Endothelial cell of umbilical vein (primary cell): Measurements from ENCODE around the gene AGBL5. TPM values are rescaled to one million over a fixed set of nuclear protein-coding genes. Genes with fewer than 3 reads are reported as not detected.
"Not testable (repeated sequence)": the region's sequence is repeated elsewhere in the genome, so short reads cannot be mapped to it uniquely, and the experiment has no call there.

Experiments
- BruUV-seq: library from RNA; stranded (reverse); fragments of 400-500 nt; replicated peaks from 2 replicates; lab custom pipeline; 2021; lab: Mats Ljungman, UMichigan
- CTCF ChIA-PET: fragments of 300-600, 350-600 bp; sonication (Branson Sonifier 250); formaldehyde crosslinking; loops from one replicate; lab custom pipeline; 2021; ENCODE audit warnings: antibody characterized with exemption, inconsistent platforms; lab: Charles Lee
- POLR2A ChIA-PET: fragments of 300-600, 350-600 bp; sonication (Branson Sonifier 250); formaldehyde crosslinking; loops from one replicate; lab custom pipeline; 2021; ENCODE audit warnings: antibody characterized with exemption, inconsistent platforms; lab: Charles Lee
- DNase-seq: peaks from one replicate; pipeline ENCODE4 v3.0.0-alpha.2; 2011; ENCODE audit warnings: low read depth, low spot score
- FAIRE-seq: peaks from 2 replicates; lab custom pipeline; 2011; peaks lifted over from hg19 to GRCh38; lab: Jason Lieb, UNC
- H2AFZ ChIP-seq: 2 replicates; pipeline ENCODE4 v1.6.0; 2012; ENCODE audit warnings: low read depth, low read length, control low read depth, inconsistent platforms
- H3K27ac ChIP-seq: 2 replicates; pipeline ENCODE4 v1.5.1; 2011; ENCODE audit warnings: low read depth, mild to moderate bottlenecking, control low read depth, low read length, moderate library complexity; ENCODE audit not compliant: insufficient read depth
- H3K27me3 ChIP-seq, 2 experiments: 2 replicates each; pipeline versions ENCODE4 v1.6.0 to v1.6.1; 2011; ENCODE audit warnings: low read length in 2 of 2, mixed read lengths in 1 of 2; ENCODE audit not compliant: control insufficient read depth in 2 of 2, insufficient read depth in 2 of 2
- H3K36me3 ChIP-seq, 2 experiments: 2 replicates in 1 of 2; 3 replicates in 1 of 2; pipeline ENCODE4 v1.5.1; 2011; ENCODE audit warnings: low read length in 2 of 2, mild to moderate bottlenecking in 1 of 2, moderate library complexity in 1 of 2; ENCODE audit not compliant: control insufficient read depth in 2 of 2, insufficient read depth in 2 of 2; ENCODE audit errors: extremely low read depth in 1 of 2
- H3K4me1 ChIP-seq: 3 replicates; pipeline ENCODE4 v1.5.1; 2011; ENCODE audit warnings: mild to moderate bottlenecking, low read length; ENCODE audit not compliant: control insufficient read depth, insufficient read depth; ENCODE audit errors: extremely low read depth
- H3K4me2 ChIP-seq: 2 replicates; pipeline ENCODE4 v1.6.1; 2011; ENCODE audit warnings: low read length, control low read depth, mixed read lengths; ENCODE audit not compliant: insufficient read depth
- H3K4me3 ChIP-seq, 3 experiments: fragments of 200-600 bp in 1 of 3; sonication (generic), shearing (Covaris generic) in 1 of 3; replicated peaks in 1 of 3; 2 replicates each; pipeline ENCODE4 v1.5.1; 2011 to 2016; ENCODE audit warnings: control low read depth in 3 of 3, low read length in 3 of 3, mild to moderate bottlenecking in 2 of 3, inconsistent platforms in 1 of 3, low read depth in 1 of 3, moderate library complexity in 1 of 3; ENCODE audit not compliant: insufficient read depth in 1 of 3
- H3K79me2 ChIP-seq: 2 replicates; pipeline ENCODE4 v1.6.0; 2012; ENCODE audit warnings: low read length, inconsistent platforms; ENCODE audit not compliant: control insufficient read depth, insufficient read depth
- H3K9ac ChIP-seq: replicated peaks from 2 replicates; pipeline ENCODE3; 2011; ENCODE audit warnings: low read length, control low read depth; ENCODE audit not compliant: insufficient read depth; ENCODE audit errors: extremely low read depth
- H3K9me1 ChIP-seq: replicated peaks from 3 replicates; pipeline ENCODE4 v1.6.0; 2011; ENCODE audit warnings: mild to moderate bottlenecking, low read length; ENCODE audit not compliant: control insufficient read depth, insufficient read depth; ENCODE audit errors: extremely low read depth
- H3K9me3 ChIP-seq: replicated peaks from 2 replicates; pipeline ENCODE4 v1.5.1; 2012; ENCODE audit warnings: low read length, inconsistent platforms; ENCODE audit not compliant: control insufficient read depth, insufficient read depth
- H4K20me1 ChIP-seq: replicated peaks from 2 replicates; pipeline ENCODE3; 2011; ENCODE audit warnings: mild to moderate bottlenecking, low read length; ENCODE audit not compliant: control insufficient read depth, insufficient read depth; ENCODE audit errors: extremely low read depth
- EZH2 ChIP-seq: IDR thresholded peaks from 2 replicates; pipeline ENCODE4 v1.6.1; 2012; ENCODE audit warnings: borderline replicate concordance, low read depth, mild to moderate bottlenecking, moderate library complexity, low read length, inconsistent platforms; ENCODE audit not compliant: severe bottlenecking
- FOS ChIP-seq: IDR thresholded peaks from 2 replicates; pipeline ENCODE4 v1.6.1; 2011; ENCODE audit warnings: mild to moderate bottlenecking, low read length, moderate library complexity, borderline replicate concordance; ENCODE audit not compliant: insufficient read depth
- GATA2 ChIP-seq: IDR thresholded peaks from 2 replicates; pipeline ENCODE4 v1.7.0; 2011; ENCODE audit warnings: low read depth, mild to moderate bottlenecking, moderate library complexity, mixed read lengths, low read length; ENCODE audit not compliant: insufficient read length, insufficient read depth
- JUN ChIP-seq: IDR thresholded peaks from 2 replicates; pipeline ENCODE4 v1.6.1; 2011; ENCODE audit warnings: borderline replicate concordance, low read depth; ENCODE audit not compliant: insufficient read length, insufficient read depth
- MAX ChIP-seq: IDR thresholded peaks from 2 replicates; pipeline ENCODE4 v1.6.1; 2011; ENCODE audit not compliant: insufficient read depth, insufficient read length
- MYC ChIP-seq: IDR thresholded peaks from one replicate; pipeline ENCODE4 v1.6.1; 2011; ENCODE audit warnings: mild to moderate bottlenecking, low read depth, low read length
- POLR2A ChIP-seq: IDR thresholded peaks from 2 replicates; pipeline ENCODE4 v1.6.1; 2012; ENCODE audit warnings: low read depth, mild to moderate bottlenecking, control low read depth, low read length
- POLR2AphosphoS5 ChIP-seq: IDR thresholded peaks from 2 replicates; pipeline ENCODE4 v1.6.1; 2012; ENCODE audit warnings: low read depth, mild to moderate bottlenecking, control low read depth, low read length, moderate library complexity; ENCODE audit not compliant: insufficient read depth
- dilution Hi-C: fragments of 300-500 bp; cut with MboI; formaldehyde crosslinking; loops from one replicate; pipeline ENCODE4 v1.15.0; 2019; ENCODE audit warnings: low sequenced_read_pairs; ENCODE audit not compliant: extremely low pct_ligation_motif_present
- intact Hi-C: fragments of 100-400 bp; cut with micrococcal nuclease; formaldehyde crosslinking; loops from one replicate; pipeline ENCODE4 v1.10.0; 2022
- polyA plus RNA-seq, 4 experiments: library from polyadenylated mRNA; depleted of rRNA in 3 of 4; stranded (reverse) in 3 of 4; unstranded in 1 of 4; fragments of >200 nt; gene quantifications; 2 replicates each; pipeline versions ENCODE4 v1.2.1 to v1.2.3, GENCODE V29; 2011 to 2012; ENCODE audit warnings: missing spikeins in 1 of 4
- total RNA-seq: library from RNA; stranded (reverse); gene quantifications from 2 replicates; pipeline ENCODE4 v1.2.3, GENCODE V29; 2021
- TF ChIP-seq, protein P1 (sequence below), 2 donors: IDR thresholded peaks; 1 replicate in 1 of 2; 2 replicates in 1 of 2; pipeline ENCODE4 v1.5.1; 2011; ENCODE audit warnings: low read length in 2 of 2, mild to moderate bottlenecking in 2 of 2, moderate library complexity in 2 of 2, control low read depth in 1 of 2, inconsistent platforms in 1 of 2, low read depth in 1 of 2; ENCODE audit not compliant: insufficient read depth in 1 of 2; ENCODE audit errors: extremely low read depth in 1 of 2

The AGBL5 gene
- total and polyA plus RNA-seq, 2 donors (not counting 3 experiments of a cell fraction or from before 2014, with no cell fraction given), result 28.2 to 41.9 TPM

DNA sequence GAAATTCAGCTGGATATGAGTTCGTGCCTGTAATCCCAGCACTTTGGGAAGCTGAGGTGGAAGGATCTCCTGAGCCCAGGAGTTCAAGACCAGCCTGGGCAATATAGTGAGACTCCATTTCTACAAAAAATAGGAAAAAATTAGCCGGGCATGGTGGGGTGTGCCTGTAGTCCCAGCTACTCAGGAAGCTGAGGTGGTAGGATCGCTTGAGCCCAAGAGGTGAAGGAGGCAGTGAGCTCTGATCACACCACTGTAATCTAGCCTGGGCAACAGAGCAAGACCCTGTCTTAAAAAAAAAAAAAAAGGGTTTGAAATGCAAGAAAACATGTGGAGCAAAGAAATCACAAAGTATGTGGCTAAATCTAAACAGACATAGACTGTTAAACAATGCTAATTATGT, 57.6 kb downstream of the AGBL5 start:
- intact Hi-C loops, result no loop called here
- CTCF ChIA-PET, result interaction anchor here (0.9 to 1.9 kb wide), 6 partner anchors 9 to 194 kb away, joined by 3 to 10 read pairs (median 4); no protein-coding TSS in a partner anchor
- H3K4me2 ChIP-seq, result no peak overlapping the region
- no peak overlapping the region for H3K9ac ChIP-seq
- no TSS peak for BruUV-seq
- no peaks in the 10 kb centered on the region for H3K9me3 ChIP-seq
- H3K27ac ChIP-seq, result no peak overlapping the region
- no peaks in the 10 kb centered on the region for H4K20me1 ChIP-seq
- H3K27me3 ChIP-seq, result no peaks in the 10 kb centered on the region
- TF ChIP-seq GATA2, result no peak
- TF ChIP-seq, protein P1, sequence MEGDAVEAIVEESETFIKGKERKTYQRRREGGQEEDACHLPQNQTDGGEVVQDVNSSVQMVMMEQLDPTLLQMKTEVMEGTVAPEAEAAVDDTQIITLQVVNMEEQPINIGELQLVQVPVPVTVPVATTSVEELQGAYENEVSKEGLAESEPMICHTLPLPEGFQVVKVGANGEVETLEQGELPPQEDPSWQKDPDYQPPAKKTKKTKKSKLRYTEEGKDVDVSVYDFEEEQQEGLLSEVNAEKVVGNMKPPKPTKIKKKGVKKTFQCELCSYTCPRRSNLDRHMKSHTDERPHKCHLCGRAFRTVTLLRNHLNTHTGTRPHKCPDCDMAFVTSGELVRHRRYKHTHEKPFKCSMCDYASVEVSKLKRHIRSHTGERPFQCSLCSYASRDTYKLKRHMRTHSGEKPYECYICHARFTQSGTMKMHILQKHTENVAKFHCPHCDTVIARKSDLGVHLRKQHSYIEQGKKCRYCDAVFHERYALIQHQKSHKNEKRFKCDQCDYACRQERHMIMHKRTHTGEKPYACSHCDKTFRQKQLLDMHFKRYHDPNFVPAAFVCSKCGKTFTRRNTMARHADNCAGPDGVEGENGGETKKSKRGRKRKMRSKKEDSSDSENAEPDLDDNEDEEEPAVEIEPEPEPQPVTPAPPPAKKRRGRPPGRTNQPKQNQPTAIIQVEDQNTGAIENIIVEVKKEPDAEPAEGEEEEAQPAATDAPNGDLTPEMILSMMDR (IDR thresholded peaks at IDR 0.05; ENCODE audit: extremely low read depth in 1 of 2, insufficient read depth in 1 of 2, low read depth in 1 of 2, low read length in 2 of 2), result no peak
- TF ChIP-seq POLR2AphosphoS5, result no peak
- no peak for TF ChIP-seq POLR2A
- no peak for TF ChIP-seq EZH2
- no peak for TF ChIP-seq JUN
- no peak for TF ChIP-seq FOS
- no peak for TF ChIP-seq MYC
- TF ChIP-seq MAX, result no peak
- DNase-seq (no peak), FAIRE-seq (no peak)
- no peaks in the 10 kb centered on the region for H3K36me3 ChIP-seq
- no peaks in the 10 kb centered on the region for H3K79me2 ChIP-seq
- dilution Hi-C loops, result no loop called here
- POLR2A ChIA-PET, result no interaction called here
- no peak overlapping the region for H2AFZ ChIP-seq
- no peaks in the 10 kb centered on the region for H3K9me1 ChIP-seq
- H3K4me1 ChIP-seq, result no peaks in the 10 kb centered on the region
- H3K4me3 ChIP-seq, result no peak overlapping the region

DNA sequence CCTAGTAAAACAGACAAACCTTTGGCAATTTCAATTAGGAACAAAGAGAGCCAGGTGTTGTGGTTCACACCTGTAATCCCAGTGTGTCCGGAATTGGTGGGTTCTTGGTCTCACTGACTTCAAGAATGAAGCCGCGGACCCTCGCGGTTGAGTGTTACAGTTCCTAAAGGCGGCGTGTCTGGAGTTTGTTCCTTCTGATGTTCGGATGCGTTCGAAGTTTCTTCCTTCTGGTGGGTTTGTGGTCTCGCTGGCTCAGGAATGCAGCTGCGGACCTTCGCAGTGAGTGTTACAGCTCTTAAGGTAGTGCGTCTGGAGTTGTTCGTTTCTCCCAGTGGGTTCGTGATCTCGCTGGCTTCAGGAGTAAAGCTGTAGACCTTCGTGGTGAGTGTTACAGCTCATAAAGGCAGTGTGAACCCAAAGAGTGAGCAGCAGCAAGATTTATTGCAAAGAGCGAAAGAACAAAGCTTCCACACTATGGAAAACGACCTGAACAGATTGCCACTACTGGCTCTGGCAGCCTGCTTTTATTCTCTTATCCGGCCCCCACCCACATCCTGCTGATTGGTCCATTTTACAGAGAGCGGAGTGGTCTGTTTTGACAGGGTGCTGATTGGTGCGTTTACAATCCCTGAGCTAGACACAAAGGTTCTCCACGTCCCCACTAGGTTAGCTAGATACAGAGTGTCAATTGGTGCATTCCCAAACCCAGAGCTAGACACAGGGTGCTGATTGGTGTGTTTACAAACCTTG, 59.3 kb downstream of the AGBL5 start:
- H2AFZ ChIP-seq, H3K4me1 ChIP-seq, H3K27ac ChIP-seq, H3K36me3 ChIP-seq, intact Hi-C loops, H3K9me3 ChIP-seq, H3K9me1 ChIP-seq, H3K4me2 ChIP-seq, DNase-seq, FAIRE-seq, BruUV-seq, H4K20me1 ChIP-seq, H3K27me3 ChIP-seq, POLR2A ChIA-PET, H3K4me3 ChIP-seq, dilution Hi-C loops, H3K79me2 ChIP-seq, H3K9ac ChIP-seq: not testable (repeated sequence)
- CTCF ChIA-PET, result interaction anchor here (1.1 kb wide), 1 partner anchor 23 kb away, joined by 3 read pairs; no protein-coding TSS in a partner anchor
